ENCODE data around the gene PLCXD3.

GRCh38 chr5:41339339-41339738 lies 171.1 kb downstream of the PLCXD3 start:
- TF ChIP-seq POLR2A (IDR thresholded peaks at IDR 0.05): no peak
- no peak for TF ChIP-seq CTCF (IDR thresholded peaks at IDR 0.05)
